Measurements from ENCODE around the gene IGSF11.
A peak's percentile ranks its signal among the peaks of the same experiment; 100 is the strongest.

The IGSF11 gene

DNA sequence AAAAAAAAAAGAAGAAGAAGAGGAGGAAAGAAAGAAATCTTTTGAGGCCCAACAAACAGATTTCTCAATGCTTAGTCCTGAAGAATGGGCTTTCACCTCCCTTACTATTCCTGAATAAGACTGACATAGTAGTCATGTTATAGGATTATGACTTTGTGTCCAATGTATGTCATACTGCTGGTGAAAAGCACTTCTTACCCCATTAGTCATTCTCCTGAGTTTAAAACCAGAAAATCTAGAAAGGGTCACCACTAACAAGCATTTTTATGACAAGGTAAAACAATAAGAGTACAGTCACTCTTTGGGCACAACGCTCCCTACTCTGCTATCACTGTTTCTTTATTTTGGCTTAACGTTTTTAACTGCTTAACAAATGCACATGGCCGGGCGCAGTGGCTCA lies 88.2 kb downstream of the IGSF11 start:
- DNase-seq, result no peak

- DNase-seq, result no peak
Measured at GRCh38 chr3:118945834-118946233, 88.8 kb downstream of the IGSF11 start.

DNA sequence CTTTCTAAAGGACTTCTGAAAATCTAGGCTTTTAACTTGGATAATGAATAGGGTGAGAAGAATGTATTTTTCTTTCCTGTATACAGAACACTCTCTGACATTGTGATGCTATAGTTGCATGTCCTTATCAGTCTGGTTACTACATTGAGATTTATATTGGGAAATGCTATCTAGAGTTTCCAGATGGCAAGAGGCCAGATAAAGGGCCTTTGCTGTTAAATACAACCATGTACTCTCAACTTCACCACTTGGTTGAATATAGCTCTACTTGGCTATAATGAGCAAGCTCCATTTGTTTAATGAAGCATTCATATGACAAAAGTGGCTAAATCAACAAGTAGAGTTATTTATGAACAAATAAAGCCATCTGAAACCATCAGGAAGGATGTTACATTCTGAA lies 91.0 kb downstream of the IGSF11 start:
- no peak for DNase-seq

- DNase-seq, result no peak
Measured at GRCh38 chr3:118942671-118943070, 92.0 kb downstream of the IGSF11 start.

GRCh38 chr3:118942195-118942594 lies 92.5 kb downstream of the IGSF11 start:
- no peak for DNase-seq

GRCh38 chr3:118941236-118941635 lies 93.4 kb downstream of the IGSF11 start:
- DNase-seq, result no peak

GRCh38 chr3:118938183-118938961 lies 96.3 kb downstream of the IGSF11 start:
- no peak for DNase-seq

DNA sequence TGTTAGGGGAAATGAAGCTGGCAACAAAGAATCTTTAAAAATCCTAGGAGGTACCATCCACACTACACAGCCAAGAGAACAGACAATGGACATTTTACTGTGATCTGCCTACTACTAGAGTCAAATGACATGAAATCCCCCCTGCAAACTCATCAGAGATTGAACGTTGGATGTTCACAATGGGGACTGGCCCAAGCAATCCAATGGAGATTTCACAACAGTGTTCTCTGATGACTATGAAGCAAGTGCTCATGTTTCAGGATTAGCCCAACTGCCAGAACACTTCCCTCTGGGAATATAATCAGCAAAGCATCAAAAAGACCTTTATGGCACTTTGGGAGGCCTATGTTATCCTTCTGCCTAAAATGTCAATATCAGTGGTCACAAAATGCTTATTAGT lies 97.8 kb downstream of the IGSF11 start:
- no peak for DNase-seq

GRCh38 chr3:118932822-118933558 lies 101.7 kb downstream of the IGSF11 start:
- no peak for DNase-seq

DNA sequence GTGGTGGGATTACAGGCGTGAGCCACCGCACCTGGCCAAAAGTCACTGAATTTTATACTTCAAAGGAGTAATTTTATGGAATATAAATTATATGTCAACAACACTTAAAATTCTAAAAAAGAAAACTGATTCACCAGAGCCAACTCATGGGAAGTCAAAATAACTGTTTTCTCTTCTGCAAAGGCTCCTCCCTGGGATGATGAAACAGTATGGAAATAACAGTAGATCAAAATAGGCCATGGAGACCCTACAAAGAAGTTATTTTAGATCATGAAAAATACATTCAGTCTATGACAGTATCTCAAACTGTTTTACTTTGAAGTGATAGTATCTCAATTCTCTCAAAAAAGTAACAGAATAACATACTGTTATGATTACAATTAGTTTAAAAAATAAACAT lies 102.7 kb downstream of the IGSF11 start:
- no peak for DNase-seq

DNA sequence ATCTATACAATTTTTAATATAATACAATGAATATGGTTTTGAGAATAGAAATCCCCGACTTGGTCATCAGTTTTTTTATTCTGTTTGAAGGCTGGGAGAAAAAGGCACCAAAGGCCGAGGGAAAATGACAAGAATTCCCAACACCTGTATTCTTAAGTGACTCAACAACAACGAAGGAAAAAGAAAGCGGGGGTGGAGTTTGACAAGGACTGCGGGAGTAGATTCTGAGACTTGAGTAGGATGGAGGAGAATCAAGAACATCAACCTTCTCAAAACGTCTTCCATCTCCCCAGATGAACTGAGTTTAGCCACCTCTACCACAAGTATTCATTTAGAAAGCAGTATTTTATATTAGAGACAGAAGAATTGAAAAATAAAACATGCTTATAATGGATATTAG lies 107.2 kb downstream of the IGSF11 start:
- DNase-seq, result no peak

- no peak for DNase-seq
Measured at GRCh38 chr3:118912188-118912587, 122.5 kb downstream of the IGSF11 start.

DNA sequence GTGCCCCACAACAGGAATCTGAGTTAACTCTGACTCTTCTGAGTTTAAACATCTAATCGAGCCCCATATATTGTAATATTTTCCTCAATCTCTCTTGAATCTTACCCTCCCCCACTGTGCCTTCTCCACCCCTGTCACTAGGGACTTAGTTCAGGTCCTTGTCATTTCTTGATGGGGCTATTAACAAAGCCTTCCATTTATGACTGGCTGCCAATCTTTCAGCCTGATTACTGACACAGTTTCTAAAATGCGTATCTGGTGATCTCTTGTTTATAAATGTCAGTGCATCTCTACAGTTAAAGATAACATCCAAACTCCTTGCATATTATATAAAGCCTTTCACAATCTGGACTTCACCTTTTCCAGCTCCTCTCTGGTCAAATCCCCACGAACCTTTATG lies 124.3 kb downstream of the IGSF11 start:
- DNase-seq, result no peak

GRCh38 chr3:118909763-118910162 lies 124.9 kb downstream of the IGSF11 start:
- no peak for DNase-seq

- no peak for DNase-seq
Measured at GRCh38 chr3:118907909-118908308, 126.7 kb downstream of the IGSF11 start.

- no peak for DNase-seq
Measured at GRCh38 chr3:118900737-118901525, 133.7 kb downstream of the IGSF11 start.

DNA sequence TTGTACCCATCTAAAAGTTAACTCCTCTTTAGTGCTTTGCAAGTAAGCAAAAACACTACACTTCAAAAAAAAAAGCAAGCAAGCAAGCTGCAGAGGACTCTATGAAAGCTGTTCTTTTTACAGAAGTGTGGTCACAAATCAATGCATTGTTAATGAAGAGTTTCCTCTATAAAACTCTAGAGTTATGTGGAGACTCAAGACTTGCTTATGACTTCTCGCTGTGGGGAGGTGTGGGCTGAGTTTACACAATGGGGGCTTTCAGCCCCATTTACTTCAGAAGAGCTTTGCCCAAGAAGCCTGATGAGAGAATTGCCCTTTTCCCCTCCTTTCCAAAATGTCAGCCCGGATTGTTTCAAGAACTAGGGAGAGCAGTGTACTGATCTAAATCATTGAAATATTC lies 144.4 kb downstream of the IGSF11 start:
- DNase-seq, result no peak

DNA sequence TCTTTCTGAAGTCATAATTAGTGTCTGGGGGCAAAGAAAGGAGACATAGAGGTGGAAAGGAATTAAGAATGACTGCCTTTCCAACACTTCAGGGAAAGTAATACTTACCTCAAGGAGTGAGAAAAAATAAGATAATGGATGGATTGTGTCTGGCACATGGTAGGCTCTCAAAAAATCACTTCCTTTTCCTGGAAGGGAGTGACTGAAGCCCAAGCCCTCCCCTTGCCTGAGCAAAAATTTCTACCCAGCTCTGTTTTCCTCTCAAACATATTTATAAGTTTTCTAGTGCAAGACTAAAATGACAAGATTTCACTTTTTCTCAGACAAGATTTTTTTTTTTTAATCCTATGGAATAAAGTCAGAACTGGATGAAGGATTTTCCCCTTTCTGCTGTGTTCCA lies 145.0 kb downstream of the IGSF11 start:
- DNase-seq, result no peak

DNA sequence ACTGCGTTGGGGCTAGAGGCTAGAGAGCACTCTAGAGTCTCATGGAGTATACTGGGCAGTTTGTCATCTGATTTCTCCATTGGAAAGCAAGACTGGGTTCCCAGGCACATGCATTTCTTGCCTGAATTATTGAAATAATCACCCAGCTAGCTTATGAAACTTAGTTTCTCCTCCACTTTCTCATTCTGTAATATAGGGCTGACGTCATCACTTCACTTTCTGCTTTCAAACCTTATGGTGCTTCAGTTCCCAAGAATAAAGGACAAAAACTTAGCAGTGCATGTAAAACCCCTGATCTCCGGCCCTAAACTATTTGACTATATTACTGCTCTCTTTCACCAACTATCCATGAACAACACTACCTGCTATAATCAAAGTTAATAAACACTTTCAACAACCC lies 147.9 kb downstream of the IGSF11 start:
- no peak for DNase-seq

DNA sequence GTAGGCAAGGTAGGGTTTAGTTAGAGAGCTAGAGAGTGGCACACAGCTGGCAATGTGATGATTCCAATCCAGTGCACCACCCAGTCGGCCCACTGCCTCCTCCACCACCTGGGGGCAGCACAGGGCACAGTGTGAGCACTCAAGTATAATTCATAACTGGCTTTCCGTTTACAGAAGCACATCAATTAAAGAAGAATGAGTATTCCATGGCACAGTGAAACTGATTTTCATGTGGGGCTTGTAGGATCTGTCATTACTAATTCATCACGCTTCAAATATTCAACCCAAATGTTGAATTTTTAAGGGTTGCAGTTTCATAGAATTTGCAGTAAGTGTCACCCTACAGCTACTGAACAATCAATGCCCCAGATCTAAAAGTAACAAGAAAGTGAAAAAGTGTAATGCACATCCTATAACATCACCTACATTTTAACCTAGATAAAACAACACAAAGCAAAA lies 149.9 kb downstream of the IGSF11 start:
- peak; percentile 60 for DNase-seq

- peak; percentile 65 for DNase-seq
Measured at GRCh38 chr3:118882353-118882947, 152.2 kb downstream of the IGSF11 start.

DNA sequence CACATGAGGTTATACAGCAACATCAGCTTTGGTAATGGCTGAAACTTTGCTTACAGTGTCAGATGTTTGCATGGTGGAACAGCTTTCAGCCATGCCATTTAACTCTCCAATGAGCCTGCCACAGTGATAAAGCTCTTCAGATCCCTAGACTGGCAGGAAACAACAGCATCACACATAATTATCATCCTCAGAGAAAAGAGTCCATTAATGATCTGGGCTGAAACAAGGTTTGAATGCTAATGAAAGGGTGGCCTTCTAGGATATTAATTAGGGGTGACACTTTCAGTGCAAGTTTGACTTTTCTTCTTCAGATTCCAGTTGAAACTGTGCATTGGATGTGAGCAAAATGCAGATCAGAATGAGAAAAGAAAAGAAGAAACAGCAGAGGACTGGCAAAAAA lies 166.6 kb downstream of the IGSF11 start:
- DNase-seq, result no peak

DNA sequence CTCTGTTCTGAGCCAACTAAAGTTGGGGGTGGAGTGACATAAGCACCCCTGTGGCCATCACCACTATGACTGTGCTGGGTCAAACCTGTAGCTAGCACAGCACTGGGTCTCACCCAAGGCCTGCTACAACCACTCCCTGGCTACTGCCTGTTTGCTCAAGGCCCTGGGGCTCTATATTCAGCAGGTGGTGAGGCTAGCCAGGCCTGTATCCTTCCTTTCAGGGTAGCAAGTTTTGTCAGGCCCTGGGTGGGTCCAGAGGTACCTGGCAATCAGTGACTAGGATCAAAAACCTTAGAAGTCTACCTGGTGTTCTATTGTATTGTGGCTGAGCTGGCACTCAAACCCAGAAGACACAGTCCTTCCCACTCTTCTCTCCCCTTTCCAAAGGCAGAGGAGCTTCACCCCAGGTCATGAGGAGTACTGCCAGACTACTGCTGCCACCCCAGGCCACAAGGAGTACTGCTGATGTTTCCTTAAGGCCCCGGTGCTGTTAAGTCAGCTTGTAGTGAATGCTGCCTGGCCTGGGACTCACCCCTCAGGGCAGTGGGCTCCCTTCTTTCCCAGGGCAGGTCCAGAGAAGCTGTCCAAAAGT lies 170.8 kb downstream of the IGSF11 start:
- DNase-seq, result no peak
